AG10803 (cell line): ENCODE results near the gene ACAN.

Experiments
- DNase-seq: peaks from one replicate; pipeline ENCODE4 v3.0.0; 2010; ENCODE audit warnings: low read depth
- H3K4me3 ChIP-seq: 2 replicates; pipeline ENCODE4 v1.5.1; 2011; ENCODE audit warnings: mild to moderate bottlenecking, low read length, control low read depth
- CTCF ChIP-seq: conservative IDR thresholded peaks from 2 replicates; pipeline ENCODE4 v1.5.1; 2011; ENCODE audit warnings: mild to moderate bottlenecking, low read length, control low read depth, inconsistent platforms

The ACAN gene

GRCh38 chr15:88839961-88840360, 36.7 kb downstream of the ACAN start:
- TF ChIP-seq CTCF = no peak
- no peak for DNase-seq

GRCh38 chr15:88841236-88841635, 38.0 kb downstream of the ACAN start:
- H3K4me3 ChIP-seq = no peak overlapping the region
- no peak for DNase-seq
- no peak for TF ChIP-seq CTCF

More at GRCh38 chr15:88839961-88840360, 36.7 kb downstream of the ACAN start:
- no peak overlapping the region for H3K4me3 ChIP-seq

GRCh38 chr15:88842156-88842555, 38.9 kb downstream of the ACAN start:
- no peak overlapping the region for H3K4me3 ChIP-seq
- no peak for TF ChIP-seq CTCF
- DNase-seq = no peak

GRCh38 chr15:88843334-88843733, 40.1 kb downstream of the ACAN start:
- no peak for TF ChIP-seq CTCF
- no peak overlapping the region for H3K4me3 ChIP-seq
- no peak for DNase-seq

GRCh38 chr15:88844749-88845386, 41.6 kb downstream of the ACAN start:
- DNase-seq = no peak
- TF ChIP-seq CTCF = no peak
- no peak overlapping the region for H3K4me3 ChIP-seq

- DNase-seq = no peak
- no peak overlapping the region for H3K4me3 ChIP-seq
- no peak for TF ChIP-seq CTCF
These were observed 42.4 kb downstream of the ACAN start for GRCh38 chr15:88845616-88846015.

GRCh38 chr15:88847144-88847543, 43.9 kb downstream of the ACAN start:
- no peak overlapping the region for H3K4me3 ChIP-seq
- no peak for TF ChIP-seq CTCF

More at GRCh38 chr15:88847144-88847543, 43.9 kb downstream of the ACAN start:
- DNase-seq = no peak
